WTC11 (cell line): Measurements from ENCODE around the gene MRPL39.

ENCODE experiments used
- ARID4B ChIP-seq: sonication (generic); formaldehyde crosslinking; IDR thresholded peaks from 2 replicates; pipeline ENCODE4 v1.8.0; 2023; ENCODE audit warnings: missing genetic modification reagents, mild to moderate bottlenecking, borderline replicate concordance
- CTCF ChIP-seq: fragments of 200-600 bp; IDR thresholded peaks from 2 replicates; pipeline ENCODE4 v1.8.0; 2022; ENCODE audit warnings: antibody characterized with exemption
- IRF2 ChIP-seq: sonication (generic); formaldehyde crosslinking; IDR thresholded peaks from 2 replicates; pipeline ENCODE4 v1.8.0; 2022; ENCODE audit warnings: low read depth, missing genetic modification reagents, borderline replicate concordance
- JUN ChIP-seq: sonication (generic); formaldehyde crosslinking; IDR thresholded peaks from 2 replicates; pipeline ENCODE4 v1.8.0; 2023; ENCODE audit warnings: mild to moderate bottlenecking, missing genetic modification reagents
- NFYB ChIP-seq: sonication (generic); formaldehyde crosslinking; conservative IDR thresholded peaks from 2 replicates; pipeline ENCODE4 v1.8.0; 2022; ENCODE audit warnings: low read depth, missing genetic modification reagents
- SP1 ChIP-seq: sonication (generic); formaldehyde crosslinking; conservative IDR thresholded peaks from 2 replicates; pipeline ENCODE4 v1.8.1; 2022; ENCODE audit warnings: missing genetic modification reagents

DNA sequence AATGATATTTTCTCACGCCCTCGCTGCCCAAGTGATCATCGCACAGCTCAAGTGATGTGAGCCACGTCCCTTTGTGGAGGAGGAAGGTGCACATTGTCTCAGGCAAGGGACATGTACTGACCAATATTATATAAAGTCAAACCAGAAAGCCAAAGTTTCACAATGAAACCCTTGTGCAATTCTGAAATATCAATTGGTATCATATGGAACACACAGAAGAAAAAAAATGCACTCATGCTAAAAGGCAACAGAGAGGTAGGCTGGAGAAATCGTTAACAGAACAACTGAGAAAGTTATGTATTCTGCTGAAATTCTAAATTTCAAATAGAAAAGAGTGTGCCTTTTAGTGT lies 33.6 kb upstream of the MRPL39 start:
- TF ChIP-seq IRF2 (CRISPR knock-in tag) (no peak), CTCF (no peak), JUN (CRISPR knock-in tag) (no peak), ARID4B (no peak), SP1 (CRISPR knock-in tag) (no peak), NFYB (CRISPR knock-in tag) (no peak)
